HepG2 (cell line): ENCODE measurements around the gene RAB5B. TPM values are rescaled to one million over a fixed set of nuclear protein-coding genes. Genes with fewer than 3 reads are reported as not detected.

Source experiments
- CEBPZ ChIP-seq: IDR thresholded peaks from 2 replicates; pipeline ENCODE4 v1.6.1; 2012; ENCODE audit warnings: low read length, improper control_type of control experiment
- FOSL2 ChIP-seq: sonication (generic); formaldehyde crosslinking; IDR thresholded peaks from 2 replicates; pipeline ENCODE4 v1.4.0; 2020; ENCODE audit warnings: missing genetic modification reagents
- RFX5 ChIP-seq: IDR thresholded peaks from 2 replicates; pipeline ENCODE4 v1.6.1; 2011; ENCODE audit warnings: low read depth, low read length, improper control_type of control experiment
- SMAD9 ChIP-seq: sonication (generic); formaldehyde crosslinking; IDR thresholded peaks from 2 replicates; pipeline ENCODE4 v1.5.1; 2020; ENCODE audit warnings: mild to moderate bottlenecking, missing genetic modification reagents
- SP1 ChIP-seq, 2 experiments: fragments of 450-650 bp in 1 of 2; sonication (generic) in 1 of 2; formaldehyde crosslinking in 1 of 2; IDR thresholded peaks; 2 replicates each; pipeline versions ENCODE4 v1.4.0 to v1.6.1; 2016 to 2020; ENCODE audit warnings: missing genetic modification reagents in 1 of 2
- TOE1 ChIP-seq: sonication (generic); formaldehyde crosslinking; IDR thresholded peaks from 2 replicates; pipeline ENCODE4 v1.4.0; 2020; ENCODE audit warnings: mild to moderate bottlenecking, missing genetic modification reagents
- TP53 ChIP-seq: sonication (generic); formaldehyde crosslinking; conservative IDR thresholded peaks from 2 replicates; pipeline ENCODE4 v1.4.0; 2020; ENCODE audit warnings: missing genetic modification reagents
- ZBTB25 ChIP-seq: IDR thresholded peaks from 2 replicates; pipeline ENCODE4 v1.6.1; 2018; ENCODE audit warnings: missing genetic modification reagents
- ZNF124 ChIP-seq: sonication (generic); formaldehyde crosslinking; IDR thresholded peaks from 2 replicates; pipeline ENCODE4 v1.4.0; 2020; ENCODE audit warnings: missing genetic modification reagents
- ZNF138 ChIP-seq: sonication (generic); formaldehyde crosslinking; IDR thresholded peaks from 2 replicates; pipeline ENCODE4 v1.5.0; 2020; ENCODE audit warnings: mild to moderate bottlenecking, low read depth, missing genetic modification reagents
- ZNF292 ChIP-seq: sonication (generic); formaldehyde crosslinking; IDR thresholded peaks from 2 replicates; pipeline ENCODE4 v1.8.1; 2022; ENCODE audit warnings: mild to moderate bottlenecking, low read depth, missing genetic modification reagents, borderline replicate concordance
- ZNF615 ChIP-seq: sonication (generic); formaldehyde crosslinking; IDR thresholded peaks from 2 replicates; pipeline ENCODE4 v1.5.0; 2020; ENCODE audit warnings: mild to moderate bottlenecking, missing genetic modification reagents, borderline replicate concordance
- polyA plus RNA-seq, 8 experiments: library from polyadenylated mRNA; depleted of rRNA in 3 of 8; stranded (reverse) in 7 of 8; unstranded in 1 of 8; fragments of >200 nt; fragmentation: Illumina TruSeq in 4 of 8; extraction: Trizol in 4 of 8; gene quantifications; 2 replicates each; pipeline versions ENCODE4 v1.2.1 to v1.2.3, GENCODE V29; 2011 to 2016; ENCODE audit warnings: low read depth in 4 of 8, missing spikeins in 1 of 8, mixed read lengths in 1 of 8; ENCODE audit not compliant: insufficient read depth in 1 of 8
- total RNA-seq, 5 experiments: library from RNA; depleted of rRNA; stranded (reverse); fragments of >200 nt; fragmentation: Illumina TruSeq; extraction: Trizol; gene quantifications; 2 replicates each; pipeline ENCODE4 v1.2.3, GENCODE V29; 2016; ENCODE audit warnings: low read depth in 1 of 5
- TF ChIP-seq, protein P1 (sequence below): conservative IDR thresholded peaks from 2 replicates; pipeline ENCODE4 v1.6.1; 2018; ENCODE audit warnings: missing genetic modification reagents
- TF ChIP-seq, protein P2 (sequence below): sonication (generic); formaldehyde crosslinking; IDR thresholded peaks from 2 replicates; pipeline ENCODE4 v1.5.1; 2020; ENCODE audit warnings: missing genetic modification reagents, mild to moderate bottlenecking, borderline replicate concordance

RAB5B gene
- total and polyA plus RNA-seq, 2 of the 13 experiments (the other 11 are each of a cell fraction or from before 2014, with no cell fraction given) = 26.0 to 68.3 TPM

GRCh38 chr12:56041552-56042429, 67.9 kb downstream of the RAB5B start, which contains the start of gene RPS26 (continued):
- TF ChIP-seq CEBPZ = no peak
- no peak for TF ChIP-seq SMAD9
- TF ChIP-seq ZNF138 (CRISPR knock-in tag) = 0 out of 2 replicates have a peak, but pooled peaks have one; percentile 66
- no peak for TF ChIP-seq SP1 (IDR thresholded peaks at IDR 0.05)
- peak; percentile 78 for TF ChIP-seq SP1 (CRISPR knock-in tag; IDR thresholded peaks at IDR 0.05)
- TF ChIP-seq ZNF615 (CRISPR knock-in tag) = no peak
- TF ChIP-seq FOSL2 (CRISPR knock-in tag) = peak; percentile 49
- TF ChIP-seq ZBTB25 = peak; percentile 97
- peak; percentile 78 for TF ChIP-seq TOE1 (CRISPR knock-in tag)
- no peak for TF ChIP-seq ZNF292 (CRISPR knock-in tag)
- TF ChIP-seq, protein P1, sequence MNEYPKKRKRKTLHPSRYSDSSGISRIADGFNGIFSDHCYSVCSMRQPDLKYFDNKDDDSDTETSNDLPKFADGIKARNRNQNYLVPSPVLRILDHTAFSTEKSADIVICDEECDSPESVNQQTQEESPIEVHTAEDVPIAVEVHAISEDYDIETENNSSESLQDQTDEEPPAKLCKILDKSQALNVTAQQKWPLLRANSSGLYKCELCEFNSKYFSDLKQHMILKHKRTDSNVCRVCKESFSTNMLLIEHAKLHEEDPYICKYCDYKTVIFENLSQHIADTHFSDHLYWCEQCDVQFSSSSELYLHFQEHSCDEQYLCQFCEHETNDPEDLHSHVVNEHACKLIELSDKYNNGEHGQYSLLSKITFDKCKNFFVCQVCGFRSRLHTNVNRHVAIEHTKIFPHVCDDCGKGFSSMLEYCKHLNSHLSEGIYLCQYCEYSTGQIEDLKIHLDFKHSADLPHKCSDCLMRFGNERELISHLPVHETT = peak; percentile 94
- TF ChIP-seq, protein P2, sequence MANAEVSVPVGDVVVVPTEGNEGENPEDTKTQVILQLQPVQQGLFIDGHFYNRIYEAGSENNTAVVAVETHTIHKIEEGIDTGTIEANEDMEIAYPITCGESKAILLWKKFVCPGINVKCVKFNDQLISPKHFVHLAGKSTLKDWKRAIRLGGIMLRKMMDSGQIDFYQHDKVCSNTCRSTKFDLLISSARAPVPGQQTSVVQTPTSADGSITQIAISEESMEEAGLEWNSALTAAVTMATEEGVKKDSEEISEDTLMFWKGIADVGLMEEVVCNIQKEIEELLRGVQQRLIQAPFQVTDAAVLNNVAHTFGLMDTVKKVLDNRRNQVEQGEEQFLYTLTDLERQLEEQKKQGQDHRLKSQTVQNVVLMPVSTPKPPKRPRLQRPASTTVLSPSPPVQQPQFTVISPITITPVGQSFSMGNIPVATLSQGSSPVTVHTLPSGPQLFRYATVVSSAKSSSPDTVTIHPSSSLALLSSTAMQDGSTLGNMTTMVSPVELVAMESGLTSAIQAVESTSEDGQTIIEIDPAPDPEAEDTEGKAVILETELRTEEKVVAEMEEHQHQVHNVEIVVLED (CRISPR knock-in tag) = peak; percentile 95
- TF ChIP-seq TP53 = 0 out of 2 replicates have a peak, but pooled peaks have one; percentile 91
- no peak for TF ChIP-seq RFX5
- TF ChIP-seq ZNF124 (CRISPR knock-in tag) = peak; percentile 97
